ENCODE results near the gene CELF1.

The CELF1 gene

DNA sequence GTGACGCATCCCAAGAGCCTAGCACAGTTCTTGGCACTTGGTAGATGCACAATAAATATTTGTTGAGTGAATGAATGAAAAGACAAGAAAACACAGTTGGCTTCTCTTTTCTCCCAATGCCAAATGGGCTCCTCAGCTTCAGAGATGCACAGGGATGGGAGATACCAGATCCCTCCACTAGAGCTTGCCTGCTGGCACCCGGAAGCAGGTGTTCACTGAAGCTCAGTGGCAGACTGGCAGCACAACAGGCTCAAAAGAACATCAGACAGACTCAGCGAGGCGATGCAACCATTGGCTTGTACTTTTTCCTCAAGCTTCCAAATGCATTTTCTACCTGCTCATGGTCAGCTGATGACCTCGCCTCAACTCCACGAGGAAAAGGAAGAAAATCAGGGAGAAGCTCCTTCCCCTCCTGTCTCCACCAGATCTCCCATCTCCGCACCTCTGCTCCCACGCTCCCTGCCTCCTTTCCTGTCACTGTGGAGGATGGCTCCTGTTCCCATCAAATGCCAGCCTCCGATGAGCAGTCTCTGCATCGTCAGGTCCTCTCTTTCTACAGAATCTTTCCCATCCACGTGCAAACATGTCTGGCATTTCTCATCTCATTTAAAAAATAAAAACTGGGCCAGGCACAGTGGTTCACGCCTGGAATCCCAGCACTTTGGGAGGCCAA lies 109.8 kb downstream of the CELF1 start:
- Histone ChIP-seq H3K4me1 (ENCODE audit: control insufficient read depth, insufficient read depth, low read length, poor library complexity, severe bottlenecking) (no peaks in the 10 kb centered on the region), H3K36me3 (ENCODE audit: control insufficient read depth, insufficient read depth, low read length) (no peaks in the 10 kb centered on the region), H3K9me3 (ENCODE audit: control insufficient read depth, low read length) (no peaks in the 10 kb centered on the region), H3K4me3 (ENCODE audit: insufficient read depth, low read depth, low read length, poor library complexity, severe bottlenecking) (no peak overlapping the region), H3K27me3 (replicated peaks; ENCODE audit: control insufficient read depth, insufficient read depth, low read length, poor library complexity, severe bottlenecking) (no peaks in the 10 kb centered on the region), H3K27ac (ENCODE audit: insufficient read depth, low read length, poor library complexity, severe bottlenecking) (no peak overlapping the region)
- no peak for DNase-seq

DNA sequence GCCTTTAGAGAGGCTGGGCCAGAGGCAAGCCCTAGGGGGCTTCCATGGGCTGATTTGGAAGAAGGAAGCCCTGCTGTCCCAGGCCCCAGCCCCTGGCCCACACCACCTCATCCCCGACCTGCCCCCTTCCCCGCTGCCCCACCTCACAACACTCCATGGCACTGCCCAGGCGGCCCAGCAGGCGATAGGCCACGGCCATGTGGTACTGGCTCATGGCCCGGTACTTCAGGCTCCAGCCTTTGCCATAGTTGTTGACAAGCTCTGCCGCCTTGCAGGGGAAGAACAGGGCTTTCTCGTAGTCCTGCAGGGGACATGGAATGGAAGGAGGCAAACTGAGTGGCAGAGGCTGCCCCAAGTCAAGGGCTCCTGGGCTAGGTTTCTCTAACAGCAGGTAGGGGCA lies 110.4 kb downstream of the CELF1 start:
- no peak overlapping the region for H3K27ac ChIP-seq (ENCODE audit: insufficient read depth, low read length, poor library complexity, severe bottlenecking)
- DNase-seq: no peak
- no peaks in the 10 kb centered on the region for H3K4me1 ChIP-seq (ENCODE audit: control insufficient read depth, insufficient read depth, low read length, poor library complexity, severe bottlenecking)
- H3K27me3 ChIP-seq (replicated peaks; ENCODE audit: control insufficient read depth, insufficient read depth, low read length, poor library complexity, severe bottlenecking): no peaks in the 10 kb centered on the region
- H3K36me3 ChIP-seq (ENCODE audit: control insufficient read depth, insufficient read depth, low read length): no peaks in the 10 kb centered on the region
- no peaks in the 10 kb centered on the region for H3K9me3 ChIP-seq (ENCODE audit: control insufficient read depth, low read length)
- no peak overlapping the region for H3K4me3 ChIP-seq (ENCODE audit: insufficient read depth, low read depth, low read length, poor library complexity, severe bottlenecking)

DNA sequence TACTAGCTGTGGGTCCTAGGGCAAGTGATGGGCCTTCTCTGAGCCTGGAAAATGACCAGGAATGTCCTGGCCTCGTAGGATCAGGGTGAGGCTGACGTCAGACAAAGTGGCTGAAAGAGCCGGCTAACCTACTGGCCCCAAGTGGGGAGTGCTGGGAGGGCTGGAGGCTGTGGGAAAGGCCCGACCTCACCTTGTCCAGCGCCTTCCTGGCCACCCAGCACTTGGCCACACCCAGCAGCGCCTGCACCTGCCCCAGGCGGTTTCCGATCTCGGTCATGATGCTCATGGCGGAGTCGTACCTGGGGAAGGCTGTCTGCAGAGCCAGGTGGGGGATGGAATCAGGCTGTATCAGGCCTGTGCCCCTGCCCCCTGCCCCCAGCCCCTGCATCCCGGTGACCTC lies 111.5 kb downstream of the CELF1 start:
- Histone ChIP-seq H3K36me3 (ENCODE audit: control insufficient read depth, insufficient read depth, low read length) (no peaks in the 10 kb centered on the region), H3K27me3 (replicated peaks; ENCODE audit: control insufficient read depth, insufficient read depth, low read length, poor library complexity, severe bottlenecking) (no peaks in the 10 kb centered on the region), H3K9me3 (ENCODE audit: control insufficient read depth, low read length) (no peaks in the 10 kb centered on the region), H3K4me3 (ENCODE audit: insufficient read depth, low read depth, low read length, poor library complexity, severe bottlenecking) (no peak overlapping the region), H3K27ac (ENCODE audit: insufficient read depth, low read length, poor library complexity, severe bottlenecking) (no peak overlapping the region), H3K4me1 (ENCODE audit: control insufficient read depth, insufficient read depth, low read length, poor library complexity, severe bottlenecking) (no peaks in the 10 kb centered on the region)
- DNase-seq: no peak

GRCh38 chr11:47440054-47440476 lies 112.9 kb downstream of the CELF1 start:
- H3K4me3 ChIP-seq (ENCODE audit: insufficient read depth, low read depth, low read length, poor library complexity, severe bottlenecking): no peak overlapping the region
- H3K9me3 ChIP-seq (ENCODE audit: control insufficient read depth, low read length): no peaks in the 10 kb centered on the region
- DNase-seq: no peak
- no peaks in the 10 kb centered on the region for H3K27me3 ChIP-seq (replicated peaks; ENCODE audit: control insufficient read depth, insufficient read depth, low read length, poor library complexity, severe bottlenecking)
- no peaks in the 10 kb centered on the region for H3K36me3 ChIP-seq (ENCODE audit: control insufficient read depth, insufficient read depth, low read length)
- H3K4me1 ChIP-seq (ENCODE audit: control insufficient read depth, insufficient read depth, low read length, poor library complexity, severe bottlenecking): no peaks in the 10 kb centered on the region
- H3K27ac ChIP-seq (ENCODE audit: insufficient read depth, low read length, poor library complexity, severe bottlenecking): no peak overlapping the region

DNA sequence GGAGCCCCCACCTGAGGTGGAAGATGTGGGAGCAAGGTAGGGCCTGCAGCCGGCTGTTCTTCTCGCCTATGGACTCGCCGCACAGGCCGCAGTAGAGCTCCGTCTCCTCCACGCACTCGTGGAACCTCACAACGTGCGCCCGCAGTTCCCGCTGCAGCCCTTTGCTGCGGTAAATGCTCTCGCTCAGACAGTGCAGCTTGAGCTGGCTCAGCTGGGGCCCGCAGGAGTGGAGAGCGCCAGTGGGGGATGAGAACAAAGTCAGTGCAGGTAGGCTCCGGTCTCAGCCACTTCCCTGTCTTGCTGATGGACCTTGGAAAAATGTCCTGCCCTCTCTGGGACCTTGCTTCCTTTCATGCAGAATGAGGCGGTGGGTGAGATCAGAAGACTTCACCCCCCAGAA lies 114.2 kb downstream of the CELF1 start:
- no peaks in the 10 kb centered on the region for H3K9me3 ChIP-seq (ENCODE audit: control insufficient read depth, low read length)

DNA sequence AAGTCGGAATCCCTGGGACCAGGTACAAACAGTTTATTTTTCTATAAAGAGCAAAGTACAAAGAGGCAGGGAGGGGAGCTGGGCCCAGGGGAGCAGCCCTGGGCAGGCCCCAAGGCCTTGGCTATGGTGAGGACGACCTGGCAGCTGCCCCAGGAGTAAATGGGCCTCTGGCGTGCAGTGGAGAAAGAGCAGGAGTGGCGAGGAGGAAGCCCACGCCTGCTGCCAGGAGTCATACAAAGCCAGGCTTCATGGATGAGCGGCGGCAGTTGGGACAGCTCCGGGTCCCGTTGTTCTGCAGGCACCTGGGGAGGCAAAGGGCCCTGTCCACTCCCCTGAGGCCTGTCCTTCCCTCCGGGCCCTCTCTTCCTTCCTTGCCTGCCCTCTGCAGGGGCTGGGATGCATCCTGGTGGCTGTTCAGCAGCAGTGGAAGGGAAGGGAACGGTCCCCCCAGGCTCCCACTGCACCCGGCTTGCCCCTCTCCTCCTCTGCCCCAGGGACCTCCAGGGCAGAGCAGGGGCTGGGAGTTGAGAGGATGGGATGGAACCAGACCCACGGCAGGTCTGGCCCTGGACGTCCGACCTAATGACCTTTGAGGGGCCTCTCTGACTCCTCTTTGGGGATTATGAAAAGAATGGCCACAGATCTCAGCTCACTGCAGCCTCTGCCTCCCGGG lies 115.0 kb downstream of the CELF1 start:
- no peaks in the 10 kb centered on the region for H3K9me3 ChIP-seq (ENCODE audit: control insufficient read depth, low read length)
- H3K4me1 ChIP-seq (ENCODE audit: control insufficient read depth, insufficient read depth, low read length, poor library complexity, severe bottlenecking): no peaks in the 10 kb centered on the region
- H3K4me3 ChIP-seq (ENCODE audit: insufficient read depth, low read depth, low read length, poor library complexity, severe bottlenecking): no peak overlapping the region
- no peak for DNase-seq
- no peaks in the 10 kb centered on the region for H3K36me3 ChIP-seq (ENCODE audit: control insufficient read depth, insufficient read depth, low read length)
- no peak overlapping the region for H3K27ac ChIP-seq (ENCODE audit: insufficient read depth, low read length, poor library complexity, severe bottlenecking)
- H3K27me3 ChIP-seq (replicated peaks; ENCODE audit: control insufficient read depth, insufficient read depth, low read length, poor library complexity, severe bottlenecking): no peaks in the 10 kb centered on the region

More for the DNA sequence above, 114.2 kb downstream of the CELF1 start:
- no peaks in the 10 kb centered on the region for H3K4me1 ChIP-seq (ENCODE audit: control insufficient read depth, insufficient read depth, low read length, poor library complexity, severe bottlenecking)
- H3K27me3 ChIP-seq (replicated peaks; ENCODE audit: control insufficient read depth, insufficient read depth, low read length, poor library complexity, severe bottlenecking): no peaks in the 10 kb centered on the region
- no peaks in the 10 kb centered on the region for H3K36me3 ChIP-seq (ENCODE audit: control insufficient read depth, insufficient read depth, low read length)
- no peak overlapping the region for H3K4me3 ChIP-seq (ENCODE audit: insufficient read depth, low read depth, low read length, poor library complexity, severe bottlenecking)
- no peak overlapping the region for H3K27ac ChIP-seq (ENCODE audit: insufficient read depth, low read length, poor library complexity, severe bottlenecking)
- DNase-seq: no peak

DNA sequence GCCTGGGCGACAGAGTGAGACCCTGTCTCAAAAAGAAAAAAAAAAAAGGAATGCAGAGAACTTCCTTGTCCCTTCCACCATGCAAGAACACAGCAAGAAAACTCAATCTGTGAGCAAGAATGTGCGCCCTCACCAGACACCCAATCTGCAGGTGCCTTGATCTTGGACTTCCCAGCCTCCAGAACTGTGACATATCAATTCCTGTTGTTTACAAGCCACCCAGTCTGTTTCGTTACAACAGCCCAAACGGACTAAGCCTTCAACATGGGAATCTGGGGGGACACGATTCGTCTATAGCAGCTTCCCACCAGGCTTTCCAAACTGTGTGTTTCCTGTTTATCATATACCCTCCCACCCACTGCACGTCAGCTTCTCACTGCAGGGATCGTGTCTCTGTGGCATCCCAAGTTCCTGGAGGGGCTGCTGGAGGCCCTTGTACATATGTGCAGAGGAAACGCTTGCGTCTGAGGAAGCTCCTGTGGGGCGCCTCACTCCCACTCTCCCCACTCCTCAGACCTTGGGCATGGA lies 115.7 kb downstream of the CELF1 start:
- Histone ChIP-seq H3K36me3 (ENCODE audit: control insufficient read depth, insufficient read depth, low read length) (no peaks in the 10 kb centered on the region), H3K27me3 (replicated peaks; ENCODE audit: control insufficient read depth, insufficient read depth, low read length, poor library complexity, severe bottlenecking) (no peaks in the 10 kb centered on the region), H3K4me1 (ENCODE audit: control insufficient read depth, insufficient read depth, low read length, poor library complexity, severe bottlenecking) (no peaks in the 10 kb centered on the region), H3K4me3 (ENCODE audit: insufficient read depth, low read depth, low read length, poor library complexity, severe bottlenecking) (no peak overlapping the region), H3K9me3 (ENCODE audit: control insufficient read depth, low read length) (no peaks in the 10 kb centered on the region), H3K27ac (ENCODE audit: insufficient read depth, low read length, poor library complexity, severe bottlenecking) (no peak overlapping the region)
- no peak for DNase-seq

DNA sequence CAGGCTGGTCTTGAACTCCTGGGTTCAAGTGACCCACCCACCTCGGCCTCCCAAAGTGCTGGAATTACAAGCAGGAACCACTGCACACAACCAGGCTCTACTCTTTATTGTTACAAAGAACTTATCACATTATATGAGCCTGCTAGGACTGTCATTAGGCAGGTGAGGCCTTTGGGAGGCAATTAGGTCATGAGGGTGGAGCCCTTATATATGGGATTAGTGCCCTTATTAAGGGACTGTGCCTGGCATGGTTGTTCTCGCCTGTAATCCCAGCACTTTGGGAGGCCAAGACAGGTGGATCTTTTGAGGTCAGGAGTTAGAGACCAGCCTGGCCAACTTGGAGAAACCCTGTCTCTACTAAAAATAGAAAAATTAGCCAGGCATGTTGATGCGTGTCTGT lies 116.2 kb downstream of the CELF1 start:
- Histone ChIP-seq H3K9me3 (ENCODE audit: control insufficient read depth, low read length) (no peaks in the 10 kb centered on the region), H3K27ac (ENCODE audit: insufficient read depth, low read length, poor library complexity, severe bottlenecking) (no peak overlapping the region), H3K36me3 (ENCODE audit: control insufficient read depth, insufficient read depth, low read length) (no peaks in the 10 kb centered on the region), H3K27me3 (replicated peaks; ENCODE audit: control insufficient read depth, insufficient read depth, low read length, poor library complexity, severe bottlenecking) (no peaks in the 10 kb centered on the region), H3K4me1 (ENCODE audit: control insufficient read depth, insufficient read depth, low read length, poor library complexity, severe bottlenecking) (no peaks in the 10 kb centered on the region), H3K4me3 (ENCODE audit: insufficient read depth, low read depth, low read length, poor library complexity, severe bottlenecking) (no peak overlapping the region)
- DNase-seq: no peak

GRCh38 chr11:47435687-47436086 lies 117.2 kb downstream of the CELF1 start:
- Histone ChIP-seq H3K36me3 (ENCODE audit: control insufficient read depth, insufficient read depth, low read length) (no peaks in the 10 kb centered on the region), H3K27me3 (replicated peaks; ENCODE audit: control insufficient read depth, insufficient read depth, low read length, poor library complexity, severe bottlenecking) (no peaks in the 10 kb centered on the region), H3K9me3 (ENCODE audit: control insufficient read depth, low read length) (no peaks in the 10 kb centered on the region), H3K27ac (ENCODE audit: insufficient read depth, low read length, poor library complexity, severe bottlenecking) (no peak overlapping the region), H3K4me3 (ENCODE audit: insufficient read depth, low read depth, low read length, poor library complexity, severe bottlenecking) (no peak overlapping the region), H3K4me1 (ENCODE audit: control insufficient read depth, insufficient read depth, low read length, poor library complexity, severe bottlenecking) (no peaks in the 10 kb centered on the region)
- DNase-seq: no peak

GRCh38 chr11:47434011-47434786 lies 118.7 kb downstream of the CELF1 start:
- Histone ChIP-seq H3K4me1 (ENCODE audit: control insufficient read depth, insufficient read depth, low read length, poor library complexity, severe bottlenecking) (no peaks in the 10 kb centered on the region), H3K9me3 (ENCODE audit: control insufficient read depth, low read length) (no peaks in the 10 kb centered on the region), H3K36me3 (ENCODE audit: control insufficient read depth, insufficient read depth, low read length) (no peaks in the 10 kb centered on the region), H3K27me3 (replicated peaks; ENCODE audit: control insufficient read depth, insufficient read depth, low read length, poor library complexity, severe bottlenecking) (no peaks in the 10 kb centered on the region), H3K4me3 (ENCODE audit: insufficient read depth, low read depth, low read length, poor library complexity, severe bottlenecking) (no peak overlapping the region), H3K27ac (ENCODE audit: insufficient read depth, low read length, poor library complexity, severe bottlenecking) (no peak overlapping the region)
- no peak for DNase-seq
